GM19438 (cell line): ENCODE measurements around the gene EYA3.
"Not testable (repeated sequence)": the region's sequence is repeated elsewhere in the genome, so short reads cannot be mapped to it uniquely, and the experiment has no call there.

Source experiments
- ATAC-seq: cut with Tn5 transposase; IDR thresholded peaks from one replicate; pipeline ENCODE4 v1.9.1; 2021; ENCODE audit warnings: low read depth; ENCODE audit not compliant: unreplicated experiment

EYA3 gene

GRCh38 chr1:28032281-28032680, 56.1 kb downstream of the EYA3 start:
- no peak for ATAC-seq

- ATAC-seq, result no peak
These were observed 57.2 kb downstream of the EYA3 start for GRCh38 chr1:28031173-28031572.

GRCh38 chr1:28028873-28029654, 59.3 kb downstream of the EYA3 start:
- ATAC-seq, result no peak

- ATAC-seq, result no peak
These were observed 60.8 kb downstream of the EYA3 start for GRCh38 chr1:28027660-28028059.

GRCh38 chr1:28027238-28027637, 61.2 kb downstream of the EYA3 start:
- ATAC-seq, result no peak

- ATAC-seq, result no peak
These were observed 62.1 kb downstream of the EYA3 start for GRCh38 chr1:28026329-28026728.

GRCh38 chr1:28021064-28021463, 67.3 kb downstream of the EYA3 start:
- no peak for ATAC-seq

- ATAC-seq, result no peak
These were observed 77.4 kb downstream of the EYA3 start for GRCh38 chr1:28010969-28011368.

GRCh38 chr1:28003117-28003516, 85.3 kb downstream of the EYA3 start:
- ATAC-seq, result not testable (repeated sequence)

- no peak for ATAC-seq
These were observed 85.8 kb downstream of the EYA3 start for GRCh38 chr1:28002600-28002999.

- no peak for ATAC-seq
These were observed 89.4 kb downstream of the EYA3 start for GRCh38 chr1:27999055-27999454.

- ATAC-seq, result not testable (repeated sequence)
These were observed 93.9 kb downstream of the EYA3 start for GRCh38 chr1:27994526-27994925.

- ATAC-seq, result no peak
These were observed 94.3 kb downstream of the EYA3 start for GRCh38 chr1:27994060-27994459.

GRCh38 chr1:27993241-27993640, 95.2 kb downstream of the EYA3 start:
- ATAC-seq, result no peak

GRCh38 chr1:27992276-27992675, 96.1 kb downstream of the EYA3 start:
- ATAC-seq, result no peak

- no peak for ATAC-seq
These were observed 97.4 kb downstream of the EYA3 start for GRCh38 chr1:27990920-27991537.

GRCh38 chr1:27981145-27981544, 107.3 kb downstream of the EYA3 start:
- no peak for ATAC-seq

GRCh38 chr1:27980216-27980845, 108.1 kb downstream of the EYA3 start:
- ATAC-seq, result no peak

- ATAC-seq, result no peak
These were observed 108.6 kb downstream of the EYA3 start for GRCh38 chr1:27979859-27980201.

- ATAC-seq, result no peak
These were observed 109.1 kb downstream of the EYA3 start for GRCh38 chr1:27979151-27979858.

- no peak for ATAC-seq
These were observed 114.0 kb downstream of the EYA3 start for GRCh38 chr1:27974417-27974781.
